SK-N-SH (cell line): ENCODE data around the gene DLGAP5. TPM values are rescaled to one million over a fixed set of nuclear protein-coding genes. Genes with fewer than 3 reads are reported as not detected.

Source experiments
- CTCF ChIA-PET: fragments of 300-600, 350-600 bp; formaldehyde crosslinking; extraction: SDS; loops from one replicate; lab custom pipeline; 2021; lab: Yijun Ruan, JAX
- POLR2A ChIA-PET: fragments of 350-600 bp; sonication (Branson Sonifier 250); formaldehyde crosslinking; extraction: SDS; loops from one replicate; lab custom pipeline; 2020; ENCODE audit warnings: antibody characterized with exemption, inconsistent platforms; lab: Yijun Ruan, JAX
- DNase-seq: peaks from one replicate; pipeline ENCODE4 v3.0.0; 2012
- H2AFZ ChIP-seq: fragments of 200-600 bp; sonication (generic); 2 replicates; pipeline ENCODE4 v1.8.1; 2016; ENCODE audit warnings: antibody characterized with exemption, mild to moderate bottlenecking, low read depth
- H3F3A ChIP-seq: fragments of 200-600 bp; sonication (generic); replicated peaks from 2 replicates; pipeline ENCODE3; 2016; ENCODE audit warnings: antibody characterized with exemption, mild to moderate bottlenecking; ENCODE audit not compliant: insufficient read depth
- H3K27ac ChIP-seq, 2 experiments: fragments of 200-500 bp in 1 of 2; fragments of 200-600 bp in 1 of 2; sonication (Bioruptor generic) in 1 of 2; sonication (generic), shearing (Covaris generic) in 1 of 2; 2 replicates each; pipeline versions ENCODE4 v1.5.1 to v1.6.1; 2014 to 2016; ENCODE audit warnings: low read depth in 2 of 2, inconsistent platforms in 1 of 2, low read length in 1 of 2, mild to moderate bottlenecking in 1 of 2, mixed read lengths in 1 of 2
- H3K27me3 ChIP-seq: fragments of 200-600 bp; sonication (generic), shearing (Covaris generic); 2 replicates; pipeline ENCODE4 v1.6.1; 2016; ENCODE audit warnings: mixed run types; ENCODE audit not compliant: insufficient read depth
- H3K36me3 ChIP-seq, 2 experiments: fragments of 200-500 bp in 1 of 2; fragments of 200-600 bp in 1 of 2; sonication (Bioruptor generic) in 1 of 2; sonication (generic) in 1 of 2; replicated peaks in 1 of 2; 2 replicates each; pipeline versions ENCODE3 to v1.5.1; 2014 to 2016; ENCODE audit warnings: low read length in 1 of 2, mild to moderate bottlenecking in 1 of 2; ENCODE audit not compliant: insufficient read depth in 2 of 2, control insufficient read depth in 1 of 2
- H3K4me1 ChIP-seq, 2 experiments: fragments of 200-500 bp in 1 of 2; fragments of 200-600 bp in 1 of 2; sonication (Bioruptor generic) in 1 of 2; sonication (generic), shearing (Covaris generic) in 1 of 2; 2 replicates each; pipeline versions ENCODE4 v1.5.1 to v1.6.1; 2014 to 2016; ENCODE audit warnings: low read depth in 1 of 2, low read length in 1 of 2, mixed run types in 1 of 2; ENCODE audit not compliant: insufficient read depth in 2 of 2, control insufficient read depth in 1 of 2
- H3K4me2 ChIP-seq: fragments of 200-600 bp; sonication (generic), shearing (Covaris generic); 2 replicates; pipeline ENCODE4 v1.6.1; 2017; ENCODE audit warnings: mixed run types
- H3K4me3 ChIP-seq, 2 experiments: fragments of 200-500 bp in 1 of 2; fragments of 200-600 bp in 1 of 2; sonication (Bioruptor generic) in 1 of 2; sonication (generic), shearing (Covaris generic) in 1 of 2; 2 replicates each; pipeline versions ENCODE4 v1.5.1 to v1.8.1; 2014 to 2016; ENCODE audit warnings: low read depth in 2 of 2, inconsistent platforms in 1 of 2, low read length in 1 of 2, mild to moderate bottlenecking in 1 of 2, mixed read lengths in 1 of 2, moderate library complexity in 1 of 2
- H3K79me2 ChIP-seq: fragments of 200-600 bp; sonication (generic); 2 replicates; pipeline ENCODE4 v1.8.1; 2017; ENCODE audit warnings: mild to moderate bottlenecking; ENCODE audit not compliant: insufficient read depth
- H3K9ac ChIP-seq: fragments of 200-600 bp; sonication (generic); 2 replicates; pipeline ENCODE4 v1.6.1; 2017; ENCODE audit warnings: mixed run types
- H3K9me2 ChIP-seq: fragments of 200-600 bp; sonication (generic); 2 replicates; pipeline ENCODE4 v1.6.1; 2017; ENCODE audit warnings: mixed run types
- H3K9me3 ChIP-seq: fragments of 200-600 bp; sonication (generic); 2 replicates; pipeline ENCODE4 v1.6.1; 2017; ENCODE audit warnings: mixed run types, mild to moderate bottlenecking, moderate library complexity
- H4K20me1 ChIP-seq: fragments of 200-600 bp; sonication (generic); 2 replicates; pipeline ENCODE4 v1.6.1; 2017; ENCODE audit warnings: mild to moderate bottlenecking, mixed run types; ENCODE audit not compliant: insufficient read depth
- EZH2phosphoT487 ChIP-seq: fragments of 200-600 bp; sonication (generic); IDR thresholded peaks from 2 replicates; pipeline ENCODE4 v1.6.1; 2017; ENCODE audit warnings: low read depth, mixed run types, mild to moderate bottlenecking, antibody characterized with exemption, moderate library complexity, borderline replicate concordance
- FOXJ3 ChIP-seq: sonication (generic); formaldehyde crosslinking; IDR thresholded peaks from 2 replicates; pipeline ENCODE4 v1.5.1; 2020; ENCODE audit warnings: mild to moderate bottlenecking, missing genetic modification reagents
- NRF1 ChIP-seq: IDR thresholded peaks from 2 replicates; pipeline ENCODE4 v1.6.1; 2012; ENCODE audit warnings: low read depth, mild to moderate bottlenecking, low read length
- RAD21 ChIP-seq: IDR thresholded peaks from 2 replicates; pipeline ENCODE4 v1.6.1; 2012; ENCODE audit warnings: mild to moderate bottlenecking, low read length
- SMC3 ChIP-seq: IDR thresholded peaks from 2 replicates; pipeline ENCODE4 v1.6.1; 2012; ENCODE audit warnings: low read depth, low read length, improper control_type of control experiment
- TEAD4 ChIP-seq: IDR thresholded peaks from 2 replicates; pipeline ENCODE4 v1.4.0; 2012; ENCODE audit warnings: mild to moderate bottlenecking, borderline replicate concordance; ENCODE audit not compliant: insufficient read depth
- YY1 ChIP-seq: IDR thresholded peaks from 2 replicates; pipeline ENCODE4 v1.4.0; 2012; ENCODE audit warnings: low read depth, mild to moderate bottlenecking
- WGBS: methylation state at CpG from one replicate; pipeline ENCODE4 v1.1.6; 2017; ENCODE audit warnings: low lambda C conversion rate; 5-methylcytosine and 5-hydroxymethylcytosine counted together
- polyA plus RNA-seq, 3 experiments: library from polyadenylated mRNA; depleted of rRNA; stranded (reverse); fragments of >200 nt; gene quantifications; 2 replicates each; pipeline ENCODE4 v1.2.3, GENCODE V29; 2012
- TF ChIP-seq, protein P1 (sequence below): IDR thresholded peaks from 2 replicates; pipeline ENCODE4 v1.4.0; 2012; ENCODE audit warnings: low read depth, borderline replicate concordance
- TF ChIP-seq, protein P2 (sequence below): IDR thresholded peaks from 2 replicates; pipeline ENCODE4; 2012
- TF ChIP-seq, protein P3 (sequence below): fragments of 150-350 bp; IDR thresholded peaks from 2 replicates; pipeline ENCODE4 v1.6.1; 2016; ENCODE audit warnings: mild to moderate bottlenecking, low read depth, low read length
- TF ChIP-seq, protein P4 (sequence below): IDR thresholded peaks from 2 replicates; pipeline ENCODE4 v1.6.1; 2012; ENCODE audit warnings: mild to moderate bottlenecking, low read depth, low read length, moderate library complexity
- TF ChIP-seq, protein P5 (sequence below): fragments of 200-600 bp; sonication (generic); IDR thresholded peaks from 2 replicates; pipeline ENCODE4 v1.6.1; 2017; ENCODE audit warnings: antibody characterized with exemption, mild to moderate bottlenecking, moderate library complexity

Gene DLGAP5
- polyA plus RNA-seq, 1 of the 3 experiments (the other 2 are of a cell fraction), result 6.4 TPM

DNA sequence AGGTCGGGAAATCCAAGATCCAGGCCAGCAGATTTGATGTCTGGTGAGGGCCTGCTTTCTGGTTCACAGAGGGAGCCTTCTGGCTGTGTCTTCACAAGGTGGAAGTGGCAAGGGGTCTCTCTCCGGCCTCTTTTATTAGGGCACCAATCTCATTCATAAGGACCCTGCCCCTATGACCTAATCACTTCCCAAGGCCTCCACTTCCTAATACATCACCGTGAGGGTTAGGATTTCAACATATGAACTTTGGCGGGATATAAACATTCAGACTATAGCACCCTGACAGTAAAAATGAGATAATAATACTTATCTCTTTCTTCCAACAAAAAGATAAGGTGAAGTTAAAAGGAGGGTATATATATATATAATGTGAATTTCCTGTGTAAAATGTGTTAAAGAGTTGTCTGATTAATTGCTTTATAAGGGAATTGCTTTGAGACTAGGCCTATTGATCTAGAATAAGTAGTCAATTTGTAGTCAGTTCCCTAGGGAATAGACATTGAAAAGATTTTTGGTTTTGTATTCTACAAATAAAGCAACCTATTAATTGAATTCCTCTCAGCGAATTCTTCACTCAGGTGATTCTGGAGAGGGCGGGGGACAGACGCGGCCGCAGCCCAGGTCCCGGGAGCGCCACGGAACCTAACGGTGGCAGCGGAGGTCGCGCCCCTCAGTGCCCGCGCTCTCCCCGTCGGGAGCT lies 62.8 kb downstream of the DLGAP5 start:
- peaks cover 3% of the 10 kb centered on the region; the same call in 1 of the 2 replicates for H4K20me1 ChIP-seq
- no peaks in the 10 kb centered on the region for H3K36me3 ChIP-seq
- H3K27ac ChIP-seq, result peak overlapping the region in 1 of 2 experiments; percentile 52; a peak in 3 of 4 replicates
- DNase-seq, result no peak
- peak overlapping the region; percentile 75 to 79 for H3K4me3 ChIP-seq
- TF ChIP-seq, protein P1, sequence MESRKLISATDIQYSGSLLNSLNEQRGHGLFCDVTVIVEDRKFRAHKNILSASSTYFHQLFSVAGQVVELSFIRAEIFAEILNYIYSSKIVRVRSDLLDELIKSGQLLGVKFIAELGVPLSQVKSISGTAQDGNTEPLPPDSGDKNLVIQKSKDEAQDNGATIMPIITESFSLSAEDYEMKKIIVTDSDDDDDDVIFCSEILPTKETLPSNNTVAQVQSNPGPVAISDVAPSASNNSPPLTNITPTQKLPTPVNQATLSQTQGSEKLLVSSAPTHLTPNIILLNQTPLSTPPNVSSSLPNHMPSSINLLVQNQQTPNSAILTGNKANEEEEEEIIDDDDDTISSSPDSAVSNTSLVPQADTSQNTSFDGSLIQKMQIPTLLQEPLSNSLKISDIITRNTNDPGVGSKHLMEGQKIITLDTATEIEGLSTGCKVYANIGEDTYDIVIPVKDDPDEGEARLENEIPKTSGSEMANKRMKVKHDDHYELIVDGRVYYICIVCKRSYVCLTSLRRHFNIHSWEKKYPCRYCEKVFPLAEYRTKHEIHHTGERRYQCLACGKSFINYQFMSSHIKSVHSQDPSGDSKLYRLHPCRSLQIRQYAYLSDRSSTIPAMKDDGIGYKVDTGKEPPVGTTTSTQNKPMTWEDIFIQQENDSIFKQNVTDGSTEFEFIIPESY, result no peak
- TF ChIP-seq FOXJ3 (no peak), RAD21 (no peak), NRF1 (no peak), EZH2phosphoT487 (no peak), SMC3 (no peak), YY1 (no peak), TEAD4 (no peak)
- TF ChIP-seq, protein P2, sequence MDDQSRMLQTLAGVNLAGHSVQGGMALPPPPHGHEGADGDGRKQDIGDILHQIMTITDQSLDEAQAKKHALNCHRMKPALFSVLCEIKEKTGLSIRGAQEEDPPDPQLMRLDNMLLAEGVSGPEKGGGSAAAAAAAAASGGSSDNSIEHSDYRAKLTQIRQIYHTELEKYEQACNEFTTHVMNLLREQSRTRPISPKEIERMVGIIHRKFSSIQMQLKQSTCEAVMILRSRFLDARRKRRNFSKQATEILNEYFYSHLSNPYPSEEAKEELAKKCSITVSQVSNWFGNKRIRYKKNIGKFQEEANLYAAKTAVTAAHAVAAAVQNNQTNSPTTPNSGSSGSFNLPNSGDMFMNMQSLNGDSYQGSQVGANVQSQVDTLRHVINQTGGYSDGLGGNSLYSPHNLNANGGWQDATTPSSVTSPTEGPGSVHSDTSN, result no peak
- TF ChIP-seq, protein P3, sequence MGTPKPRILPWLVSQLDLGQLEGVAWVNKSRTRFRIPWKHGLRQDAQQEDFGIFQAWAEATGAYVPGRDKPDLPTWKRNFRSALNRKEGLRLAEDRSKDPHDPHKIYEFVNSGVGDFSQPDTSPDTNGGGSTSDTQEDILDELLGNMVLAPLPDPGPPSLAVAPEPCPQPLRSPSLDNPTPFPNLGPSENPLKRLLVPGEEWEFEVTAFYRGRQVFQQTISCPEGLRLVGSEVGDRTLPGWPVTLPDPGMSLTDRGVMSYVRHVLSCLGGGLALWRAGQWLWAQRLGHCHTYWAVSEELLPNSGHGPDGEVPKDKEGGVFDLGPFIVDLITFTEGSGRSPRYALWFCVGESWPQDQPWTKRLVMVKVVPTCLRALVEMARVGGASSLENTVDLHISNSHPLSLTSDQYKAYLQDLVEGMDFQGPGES, result no peak
- TF ChIP-seq, protein P4, sequence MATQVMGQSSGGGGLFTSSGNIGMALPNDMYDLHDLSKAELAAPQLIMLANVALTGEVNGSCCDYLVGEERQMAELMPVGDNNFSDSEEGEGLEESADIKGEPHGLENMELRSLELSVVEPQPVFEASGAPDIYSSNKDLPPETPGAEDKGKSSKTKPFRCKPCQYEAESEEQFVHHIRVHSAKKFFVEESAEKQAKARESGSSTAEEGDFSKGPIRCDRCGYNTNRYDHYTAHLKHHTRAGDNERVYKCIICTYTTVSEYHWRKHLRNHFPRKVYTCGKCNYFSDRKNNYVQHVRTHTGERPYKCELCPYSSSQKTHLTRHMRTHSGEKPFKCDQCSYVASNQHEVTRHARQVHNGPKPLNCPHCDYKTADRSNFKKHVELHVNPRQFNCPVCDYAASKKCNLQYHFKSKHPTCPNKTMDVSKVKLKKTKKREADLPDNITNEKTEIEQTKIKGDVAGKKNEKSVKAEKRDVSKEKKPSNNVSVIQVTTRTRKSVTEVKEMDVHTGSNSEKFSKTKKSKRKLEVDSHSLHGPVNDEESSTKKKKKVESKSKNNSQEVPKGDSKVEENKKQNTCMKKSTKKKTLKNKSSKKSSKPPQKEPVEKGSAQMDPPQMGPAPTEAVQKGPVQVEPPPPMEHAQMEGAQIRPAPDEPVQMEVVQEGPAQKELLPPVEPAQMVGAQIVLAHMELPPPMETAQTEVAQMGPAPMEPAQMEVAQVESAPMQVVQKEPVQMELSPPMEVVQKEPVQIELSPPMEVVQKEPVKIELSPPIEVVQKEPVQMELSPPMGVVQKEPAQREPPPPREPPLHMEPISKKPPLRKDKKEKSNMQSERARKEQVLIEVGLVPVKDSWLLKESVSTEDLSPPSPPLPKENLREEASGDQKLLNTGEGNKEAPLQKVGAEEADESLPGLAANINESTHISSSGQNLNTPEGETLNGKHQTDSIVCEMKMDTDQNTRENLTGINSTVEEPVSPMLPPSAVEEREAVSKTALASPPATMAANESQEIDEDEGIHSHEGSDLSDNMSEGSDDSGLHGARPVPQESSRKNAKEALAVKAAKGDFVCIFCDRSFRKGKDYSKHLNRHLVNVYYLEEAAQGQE, result no peak
- TF ChIP-seq, protein P5, sequence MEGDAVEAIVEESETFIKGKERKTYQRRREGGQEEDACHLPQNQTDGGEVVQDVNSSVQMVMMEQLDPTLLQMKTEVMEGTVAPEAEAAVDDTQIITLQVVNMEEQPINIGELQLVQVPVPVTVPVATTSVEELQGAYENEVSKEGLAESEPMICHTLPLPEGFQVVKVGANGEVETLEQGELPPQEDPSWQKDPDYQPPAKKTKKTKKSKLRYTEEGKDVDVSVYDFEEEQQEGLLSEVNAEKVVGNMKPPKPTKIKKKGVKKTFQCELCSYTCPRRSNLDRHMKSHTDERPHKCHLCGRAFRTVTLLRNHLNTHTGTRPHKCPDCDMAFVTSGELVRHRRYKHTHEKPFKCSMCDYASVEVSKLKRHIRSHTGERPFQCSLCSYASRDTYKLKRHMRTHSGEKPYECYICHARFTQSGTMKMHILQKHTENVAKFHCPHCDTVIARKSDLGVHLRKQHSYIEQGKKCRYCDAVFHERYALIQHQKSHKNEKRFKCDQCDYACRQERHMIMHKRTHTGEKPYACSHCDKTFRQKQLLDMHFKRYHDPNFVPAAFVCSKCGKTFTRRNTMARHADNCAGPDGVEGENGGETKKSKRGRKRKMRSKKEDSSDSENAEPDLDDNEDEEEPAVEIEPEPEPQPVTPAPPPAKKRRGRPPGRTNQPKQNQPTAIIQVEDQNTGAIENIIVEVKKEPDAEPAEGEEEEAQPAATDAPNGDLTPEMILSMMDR, result no peak
- peaks cover 16% of the 10 kb centered on the region for H3F3A ChIP-seq
- peaks cover 4 to 7% of the 10 kb centered on the region in 2 experiments; a peak in 2 of 4 replicates for H3K4me1 ChIP-seq
- peak overlapping the region; percentile 90; the same call in 1 of the 2 replicates for H2AFZ ChIP-seq
- peaks cover 33% of the 10 kb centered on the region for H3K79me2 ChIP-seq
- no peaks in the 10 kb centered on the region for H3K9me3 ChIP-seq
- H3K27me3 ChIP-seq, result no peaks in the 10 kb centered on the region
- peak overlapping the region; percentile 86 for H3K4me2 ChIP-seq
- H3K9ac ChIP-seq, result peak overlapping the region; percentile 84; the same call in 1 of the 2 replicates
- POLR2A ChIA-PET, result no interaction called here
- no peaks in the 10 kb centered on the region for H3K9me2 ChIP-seq
- CTCF ChIA-PET, result interaction anchor here (1.5 to 4.2 kb wide), 3 partner anchors 26 to 36 kb away, joined by 3 to 22 read pairs (median 4); no protein-coding TSS in a partner anchor
- WGBS, result 43% methylated on average over 20 of the region's 20 CpGs
